Measurements from ENCODE around the gene NINJ1.

The NINJ1 gene

DNA sequence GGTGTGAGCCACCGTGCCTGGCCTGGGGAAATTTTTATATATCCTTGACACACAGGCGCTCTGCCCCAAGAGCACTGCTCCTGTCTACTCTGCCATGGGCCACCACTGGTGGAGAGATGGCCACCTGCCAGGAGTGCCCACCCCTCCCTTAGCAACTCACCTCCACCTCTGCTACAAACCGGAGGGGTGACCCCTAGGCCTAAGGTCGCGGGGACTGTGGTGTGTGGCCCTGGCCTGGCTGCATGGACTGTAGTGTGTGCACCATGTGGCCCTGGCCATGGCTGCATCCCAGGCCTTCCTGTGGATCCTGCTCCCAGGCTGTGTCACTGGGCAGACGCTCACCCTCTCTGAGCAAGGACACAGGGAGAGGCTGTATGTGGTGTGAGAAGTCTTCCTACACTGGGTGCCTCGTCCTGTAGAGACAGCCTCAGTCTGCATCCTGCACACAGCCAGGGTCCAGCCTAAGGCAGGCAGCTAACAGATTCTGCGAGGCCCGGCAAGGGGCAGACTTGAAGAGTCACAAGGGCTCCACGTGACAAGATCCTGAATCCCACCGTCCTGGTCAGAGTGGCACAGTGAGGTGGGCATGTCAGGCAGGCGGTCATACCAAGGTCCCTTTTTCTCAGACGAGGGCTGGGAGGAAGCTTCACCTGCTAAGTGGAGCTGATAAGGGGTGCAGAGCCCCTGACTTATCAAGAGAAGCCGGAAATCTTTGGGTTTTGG lies 10.3 kb downstream of the NINJ1 start:
- Histone ChIP-seq H3K4me2 (ENCODE audit: low read depth, low read length, poor library complexity, severe bottlenecking) (no peak overlapping the region), H3K27ac (ENCODE audit: low read depth, low read length) (no peak overlapping the region), H3K9me2 (replicated peaks; ENCODE audit: insufficient read depth, low read length) (no peaks in the 10 kb centered on the region), H4K20me1 (ENCODE audit: low read depth, low read length) (no peaks in the 10 kb centered on the region), H3K27me3 (ENCODE audit: low read length) (no peaks in the 10 kb centered on the region), H3K79me2 (ENCODE audit: insufficient read depth, low read length) (no peaks in the 10 kb centered on the region), H3K36me3 (ENCODE audit: low read length) (no peaks in the 10 kb centered on the region), H3K9ac (ENCODE audit: low read length) (no peak overlapping the region), H2AFZ (ENCODE audit: low read depth, low read length, severe bottlenecking) (no peak overlapping the region), H3K4me3 (ENCODE audit: insufficient read depth, low read length, poor library complexity, severe bottlenecking) (no peak overlapping the region), H3F3A (ENCODE audit: insufficient read depth) (no peaks in the 10 kb centered on the region), H3K9me3 (ENCODE audit: insufficient read depth, low read length) (no peaks in the 10 kb centered on the region)
- TF ChIP-seq, protein P1, sequence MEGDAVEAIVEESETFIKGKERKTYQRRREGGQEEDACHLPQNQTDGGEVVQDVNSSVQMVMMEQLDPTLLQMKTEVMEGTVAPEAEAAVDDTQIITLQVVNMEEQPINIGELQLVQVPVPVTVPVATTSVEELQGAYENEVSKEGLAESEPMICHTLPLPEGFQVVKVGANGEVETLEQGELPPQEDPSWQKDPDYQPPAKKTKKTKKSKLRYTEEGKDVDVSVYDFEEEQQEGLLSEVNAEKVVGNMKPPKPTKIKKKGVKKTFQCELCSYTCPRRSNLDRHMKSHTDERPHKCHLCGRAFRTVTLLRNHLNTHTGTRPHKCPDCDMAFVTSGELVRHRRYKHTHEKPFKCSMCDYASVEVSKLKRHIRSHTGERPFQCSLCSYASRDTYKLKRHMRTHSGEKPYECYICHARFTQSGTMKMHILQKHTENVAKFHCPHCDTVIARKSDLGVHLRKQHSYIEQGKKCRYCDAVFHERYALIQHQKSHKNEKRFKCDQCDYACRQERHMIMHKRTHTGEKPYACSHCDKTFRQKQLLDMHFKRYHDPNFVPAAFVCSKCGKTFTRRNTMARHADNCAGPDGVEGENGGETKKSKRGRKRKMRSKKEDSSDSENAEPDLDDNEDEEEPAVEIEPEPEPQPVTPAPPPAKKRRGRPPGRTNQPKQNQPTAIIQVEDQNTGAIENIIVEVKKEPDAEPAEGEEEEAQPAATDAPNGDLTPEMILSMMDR (IDR thresholded peaks at IDR 0.05; ENCODE audit: insufficient read depth, low read length, poor library complexity, severe bottlenecking) = no peak
- no peak for TF ChIP-seq EZH2phosphoT487 (conservative IDR thresholded peaks at IDR 0.05; ENCODE audit: low read length)

DNA sequence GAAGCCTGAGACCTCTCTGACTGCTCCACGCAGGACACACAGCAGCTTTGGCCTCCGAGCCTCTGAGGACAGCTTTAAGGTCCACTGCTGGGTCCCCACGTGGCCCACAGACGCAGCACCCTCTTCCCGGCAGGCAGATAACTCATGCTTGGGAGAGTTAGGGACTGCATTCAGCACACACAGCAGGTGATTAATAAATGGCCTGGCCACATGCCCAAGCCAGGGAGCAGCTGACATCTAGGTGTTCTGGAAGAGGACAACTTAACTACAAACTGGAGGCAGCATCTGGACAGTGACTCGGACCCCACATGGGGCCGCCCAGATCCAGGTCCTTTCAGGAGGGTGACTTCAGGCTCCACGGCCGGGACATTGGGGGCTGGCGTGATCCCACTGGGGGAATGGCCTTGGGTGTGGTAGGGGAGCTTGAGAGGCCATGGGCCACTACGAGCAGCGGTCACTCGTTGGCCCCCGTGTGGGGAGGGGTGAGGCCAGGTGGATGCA lies 11.3 kb downstream of the NINJ1 start:
- TF ChIP-seq EZH2phosphoT487 (conservative IDR thresholded peaks at IDR 0.05; ENCODE audit: low read length) = no peak
- TF ChIP-seq, protein P1 (IDR thresholded peaks at IDR 0.05; ENCODE audit: insufficient read depth, low read length, poor library complexity, severe bottlenecking) = no peak
- no peak overlapping the region for H3K9ac ChIP-seq (ENCODE audit: low read length)
- no peaks in the 10 kb centered on the region for H3K9me3 ChIP-seq (ENCODE audit: insufficient read depth, low read length)
- no peaks in the 10 kb centered on the region for H3K9me2 ChIP-seq (replicated peaks; ENCODE audit: insufficient read depth, low read length)
- no peaks in the 10 kb centered on the region for H3K27me3 ChIP-seq (ENCODE audit: low read length)
- no peaks in the 10 kb centered on the region for H3K79me2 ChIP-seq (ENCODE audit: insufficient read depth, low read length)
- no peak overlapping the region for H2AFZ ChIP-seq (ENCODE audit: low read depth, low read length, severe bottlenecking)
- H3K4me3 ChIP-seq (ENCODE audit: insufficient read depth, low read length, poor library complexity, severe bottlenecking) = no peak overlapping the region
- H4K20me1 ChIP-seq (ENCODE audit: low read depth, low read length) = no peaks in the 10 kb centered on the region
- no peak overlapping the region for H3K4me2 ChIP-seq (ENCODE audit: low read depth, low read length, poor library complexity, severe bottlenecking)
- no peak overlapping the region for H3K27ac ChIP-seq (ENCODE audit: low read depth, low read length)
- no peaks in the 10 kb centered on the region for H3F3A ChIP-seq (ENCODE audit: insufficient read depth)
- H3K36me3 ChIP-seq (ENCODE audit: low read length) = no peaks in the 10 kb centered on the region

DNA sequence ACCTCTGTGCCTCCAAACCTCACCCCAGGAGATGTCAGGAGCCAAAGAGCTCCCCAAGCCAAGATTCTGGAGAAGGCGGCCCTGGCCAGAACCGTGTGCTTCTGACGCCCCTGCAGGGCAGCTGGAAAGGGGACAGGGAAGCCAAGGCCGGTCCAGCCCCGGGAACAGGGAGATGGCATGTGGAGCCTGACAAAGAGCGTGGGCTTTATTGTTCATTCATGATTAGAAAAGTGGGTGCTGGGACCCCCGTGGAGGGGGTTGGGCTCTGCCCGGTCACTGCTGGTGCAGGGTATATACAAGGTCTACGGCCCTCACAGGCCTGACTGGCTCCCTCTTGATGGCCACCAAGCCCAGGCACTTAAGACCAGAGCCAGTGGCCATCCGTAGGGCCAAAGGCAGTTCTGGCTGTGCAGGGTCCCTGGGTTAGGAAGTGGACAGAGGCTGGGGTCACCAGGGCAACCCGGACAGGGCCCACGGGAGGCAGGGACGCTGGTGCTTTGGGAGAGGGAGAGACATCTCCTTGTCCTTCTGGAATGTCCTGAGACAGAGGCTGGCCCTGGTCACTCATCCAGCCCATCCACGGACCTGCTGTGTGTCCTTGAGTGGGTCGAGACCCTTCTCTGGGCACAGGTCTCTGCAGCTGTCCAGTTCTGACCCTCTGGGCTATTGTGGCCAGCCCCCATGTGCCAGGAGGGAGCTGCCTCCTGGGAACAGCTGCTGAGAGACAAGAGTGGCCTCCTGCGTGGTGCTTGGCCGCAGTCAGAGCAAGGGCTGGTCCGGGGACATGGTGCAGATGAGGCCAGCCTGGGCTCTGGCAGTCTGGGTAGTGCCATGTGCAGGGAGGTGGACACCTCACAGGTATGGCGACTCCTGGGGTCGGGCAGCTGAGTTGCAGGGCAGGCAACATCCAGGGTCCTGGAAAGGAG lies 12.5 kb downstream of the NINJ1 start:
- Histone ChIP-seq H3K9me2 (replicated peaks; ENCODE audit: insufficient read depth, low read length) (no peaks in the 10 kb centered on the region), H3K79me2 (ENCODE audit: insufficient read depth, low read length) (no peaks in the 10 kb centered on the region), H3K27me3 (ENCODE audit: low read length) (no peaks in the 10 kb centered on the region), H3K9ac (ENCODE audit: low read length) (no peak overlapping the region), H3K4me3 (ENCODE audit: insufficient read depth, low read length, poor library complexity, severe bottlenecking) (no peak overlapping the region), H2AFZ (ENCODE audit: low read depth, low read length, severe bottlenecking) (no peak overlapping the region), H4K20me1 (ENCODE audit: low read depth, low read length) (no peaks in the 10 kb centered on the region), H3K27ac (ENCODE audit: low read depth, low read length) (no peak overlapping the region), H3F3A (ENCODE audit: insufficient read depth) (no peaks in the 10 kb centered on the region), H3K36me3 (ENCODE audit: low read length) (no peaks in the 10 kb centered on the region), H3K4me2 (ENCODE audit: low read depth, low read length, poor library complexity, severe bottlenecking) (no peak overlapping the region), H3K9me3 (ENCODE audit: insufficient read depth, low read length) (no peaks in the 10 kb centered on the region)
- TF ChIP-seq EZH2phosphoT487 (conservative IDR thresholded peaks at IDR 0.05; ENCODE audit: low read length) = no peak
- TF ChIP-seq, protein P1 (IDR thresholded peaks at IDR 0.05; ENCODE audit: insufficient read depth, low read length, poor library complexity, severe bottlenecking) = no peak

Data from SU-DHL-6 (cell line).